Peyer's patch (tissue), 4 donors: ENCODE results near the gene HKDC1. TPM values are rescaled to one million over a fixed set of nuclear protein-coding genes. Genes with fewer than 3 reads are reported as not detected.
"Not testable (repeated sequence)": the region's sequence is repeated elsewhere in the genome, so short reads cannot be mapped to it uniquely, and the experiment has no call there.

Experiments used
- DNase-seq, 3 donors: peaks; one replicate each; pipeline ENCODE4 v3.0.0-alpha.2; 2017 to 2019
- H3K27ac ChIP-seq, 4 donors: fragments of 200-600 bp; sonication (generic); one replicate each; pipeline ENCODE4 v1.5.1; 2016 to 2019
- H3K27me3 ChIP-seq, 2 donors: fragments of 200-600 bp; sonication (generic); one replicate each; pipeline ENCODE4 v1.5.1; 2019
- H3K36me3 ChIP-seq, 3 donors: fragments of 200-600 bp; sonication (generic); one replicate each; pipeline ENCODE4 v1.5.1; 2016 to 2019
- H3K4me1 ChIP-seq, 4 donors: fragments of 200-600 bp; sonication (generic); one replicate each; pipeline ENCODE4 v1.5.1; 2016 to 2019
- H3K4me3 ChIP-seq, 4 donors: fragments of 200-600 bp; sonication (generic); 1 replicate in 3 of 4; 2 replicates in 1 of 4; pipeline ENCODE4 v1.5.1; 2016 to 2019; ENCODE audit warnings: mild to moderate bottlenecking in 1 of 4
- H3K9me3 ChIP-seq, 4 donors: fragments of 200-600 bp; sonication (generic); one replicate each; pipeline ENCODE4 v1.5.1; 2016 to 2019; ENCODE audit warnings: mild to moderate bottlenecking in 1 of 4
- CTCF ChIP-seq, 6 experiments: fragments of 450-650 bp in 4 of 6; fragments of 200-600 bp in 2 of 6; sonication (generic) in 1 of 6; IDR thresholded peaks; one replicate each; pipeline ENCODE4 v1.5.1; 2017 to 2019; ENCODE audit warnings: antibody characterized with exemption in 6 of 6, mild to moderate bottlenecking in 3 of 6, moderate library complexity in 1 of 6
- POLR2A ChIP-seq, 2 donors: fragments of 450-650 bp; IDR thresholded peaks; one replicate each; pipeline ENCODE4 v1.5.1; 2017; ENCODE audit warnings: antibody characterized with exemption in 2 of 2, mild to moderate bottlenecking in 2 of 2, moderate library complexity in 2 of 2
- total RNA-seq, 4 donors: library from RNA; depleted of rRNA; stranded (reverse); fragments of >200 nt; gene quantifications; one replicate each; pipeline ENCODE4 v1.1.0, GENCODE V29; 2016

The HKDC1 gene
- total RNA-seq, 4 donors from 2014 or later: 53.6 to 207 (median 184) TPM

GRCh38 chr10:69250041-69250440, 29.9 kb downstream of the HKDC1 start:
- DNase-seq: no peak
- H3K36me3 ChIP-seq: peaks cover 0 to 56% (median 0%) of the 10 kb centered on the region in 3 donors
- H3K27me3 ChIP-seq: no peaks in the 10 kb centered on the region
- no peak overlapping the region for H3K4me3 ChIP-seq
- H3K4me1 ChIP-seq: no peaks in the 10 kb centered on the region
- TF ChIP-seq POLR2A (IDR thresholded peaks at IDR 0.05) (no peak), CTCF (IDR thresholded peaks at IDR 0.05) (no peak)
- no peak overlapping the region for H3K27ac ChIP-seq
- H3K9me3 ChIP-seq: no peaks in the 10 kb centered on the region

GRCh38 chr10:69251417-69251816, 31.3 kb downstream of the HKDC1 start:
- H3K27me3 ChIP-seq, DNase-seq, H3K4me3 ChIP-seq, H3K27ac ChIP-seq, H3K9me3 ChIP-seq, H3K4me1 ChIP-seq: not testable (repeated sequence)
- H3K36me3 ChIP-seq: peaks cover 0 to 56% (median 0%) of the 10 kb centered on the region in 3 donors

GRCh38 chr10:69253171-69253570, 33.0 kb downstream of the HKDC1 start:
- H3K36me3 ChIP-seq: peaks cover 0 to 60% (median 0%) of the 10 kb centered on the region in 3 donors
- H3K27ac ChIP-seq: no peak overlapping the region
- no peak for DNase-seq
- no peaks in the 10 kb centered on the region for H3K4me1 ChIP-seq
- no peaks in the 10 kb centered on the region for H3K9me3 ChIP-seq
- H3K4me3 ChIP-seq: no peak overlapping the region
- no peaks in the 10 kb centered on the region for H3K27me3 ChIP-seq
- no peak for TF ChIP-seq POLR2A (IDR thresholded peaks at IDR 0.05)
- no peak for TF ChIP-seq CTCF (IDR thresholded peaks at IDR 0.05)

- Histone ChIP-seq H3K36me3 (peaks cover 0 to 65% (median 0%) of the 10 kb centered on the region in 3 donors), H3K4me3 (no peak overlapping the region), H3K4me1 (no peaks in the 10 kb centered on the region), H3K9me3 (no peaks in the 10 kb centered on the region), H3K27ac (no peak overlapping the region), H3K27me3 (no peaks in the 10 kb centered on the region)
- TF ChIP-seq POLR2A (IDR thresholded peaks at IDR 0.05): no peak
- no peak for TF ChIP-seq CTCF (IDR thresholded peaks at IDR 0.05)
- no peak for DNase-seq
Observed at GRCh38 chr10:69254877-69255276, 34.7 kb downstream of the HKDC1 start.

- H3K9me3 ChIP-seq: no peaks in the 10 kb centered on the region
- H3K27me3 ChIP-seq: no peaks in the 10 kb centered on the region
- peaks cover 0 to 51% (median 0%) of the 10 kb centered on the region in 3 donors for H3K36me3 ChIP-seq
- no peak overlapping the region for H3K4me3 ChIP-seq
- no peak for TF ChIP-seq CTCF (IDR thresholded peaks at IDR 0.05)
- no peak for TF ChIP-seq POLR2A (IDR thresholded peaks at IDR 0.05)
- no peak overlapping the region for H3K27ac ChIP-seq
- DNase-seq: no peak
- H3K4me1 ChIP-seq: no peaks in the 10 kb centered on the region
Observed at GRCh38 chr10:69259547-69260243, 39.6 kb downstream of the HKDC1 start.

- TF ChIP-seq POLR2A (IDR thresholded peaks at IDR 0.05) (no peak), CTCF (IDR thresholded peaks at IDR 0.05) (no peak)
- Histone ChIP-seq H3K4me1 (no peaks in the 10 kb centered on the region), H3K27ac (no peak overlapping the region), H3K9me3 (no peaks in the 10 kb centered on the region), H3K4me3 (no peak overlapping the region), H3K36me3 (peaks cover 0 to 42% (median 0%) of the 10 kb centered on the region in 3 donors), H3K27me3 (no peaks in the 10 kb centered on the region)
- DNase-seq: no peak
Observed at GRCh38 chr10:69261184-69261583, 41.1 kb downstream of the HKDC1 start.
